ENCODE results near the gene TPST1.
"Not testable (repeated sequence)": the region's sequence is repeated elsewhere in the genome, so short reads cannot be mapped to it uniquely, and the experiment has no call there.

Gene TPST1

DNA sequence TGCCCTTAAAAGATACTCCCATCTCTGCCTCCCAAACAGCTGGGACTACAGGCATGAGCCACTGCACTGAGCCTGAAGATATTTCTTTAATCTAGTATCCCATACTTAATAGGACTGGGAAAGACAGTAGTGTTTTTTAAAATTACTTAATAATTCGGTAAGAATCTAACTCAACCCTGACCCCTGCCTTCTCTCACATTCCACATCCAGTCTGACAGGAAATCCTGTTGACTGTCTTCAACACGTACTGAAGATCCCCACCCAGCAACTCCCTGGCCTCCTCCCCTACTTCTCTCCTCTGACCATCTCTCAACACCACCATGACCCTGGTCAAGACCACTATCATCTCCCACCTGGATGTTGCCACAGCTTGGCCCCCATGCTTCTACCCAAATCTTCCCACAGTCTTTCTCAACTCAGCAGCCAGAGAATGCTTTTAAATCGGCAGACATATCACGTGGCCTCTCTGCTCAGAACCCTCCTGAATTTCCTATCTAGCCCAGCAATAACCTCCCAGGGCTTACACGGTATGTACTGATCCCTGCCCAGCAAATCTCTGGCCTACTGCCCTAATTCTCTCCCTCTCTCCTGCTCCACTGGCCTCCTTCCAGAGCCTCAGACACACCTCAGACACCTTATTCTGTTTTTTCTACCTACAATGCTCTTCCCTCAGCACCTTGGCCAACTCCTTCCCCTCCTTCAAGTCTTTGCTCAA, 180.2 kb downstream of the TPST1 start:
- not testable (repeated sequence) for DNase-seq

DNA sequence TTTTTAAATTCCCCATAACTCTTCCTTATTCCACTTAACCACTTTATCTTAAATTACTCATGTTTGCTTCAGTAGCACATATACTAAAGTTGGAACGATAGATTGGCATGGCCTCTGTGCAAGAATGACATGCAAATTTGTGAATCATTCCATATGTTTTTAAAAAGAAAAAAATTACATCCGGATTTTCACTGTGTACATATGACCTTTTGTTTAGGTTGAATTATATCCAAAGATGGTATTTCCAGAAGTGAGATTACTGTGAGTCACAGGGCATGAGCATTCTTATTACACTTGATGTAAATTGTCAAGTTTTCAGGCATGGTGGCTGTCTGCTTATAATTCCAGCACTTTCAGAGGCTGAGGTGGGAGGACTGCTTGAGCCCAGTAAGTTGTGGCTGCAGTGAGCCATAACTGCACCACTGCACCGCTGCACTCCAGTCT, 190.0 kb downstream of the TPST1 start:
- not testable (repeated sequence) for DNase-seq

DNA sequence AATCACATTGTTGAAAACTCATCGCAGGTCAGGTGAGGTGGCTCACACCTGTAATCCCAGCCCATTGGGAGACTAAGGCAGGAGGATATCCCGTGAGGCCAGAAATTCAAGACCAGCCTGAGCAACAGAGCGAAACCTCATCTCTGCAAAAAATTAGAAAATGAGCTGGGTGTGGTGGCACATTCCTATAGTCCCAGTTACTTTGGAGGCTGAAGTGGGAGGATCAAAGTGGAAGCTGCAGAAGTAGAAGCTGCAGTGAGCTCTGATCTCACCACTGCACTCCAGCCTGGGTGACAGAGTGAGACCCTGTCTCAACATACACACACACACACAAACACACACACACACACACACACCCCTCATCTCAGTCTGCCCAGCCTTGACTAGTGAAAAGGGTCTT, 190.9 kb downstream of the TPST1 start:
- not testable (repeated sequence) for DNase-seq

DNA sequence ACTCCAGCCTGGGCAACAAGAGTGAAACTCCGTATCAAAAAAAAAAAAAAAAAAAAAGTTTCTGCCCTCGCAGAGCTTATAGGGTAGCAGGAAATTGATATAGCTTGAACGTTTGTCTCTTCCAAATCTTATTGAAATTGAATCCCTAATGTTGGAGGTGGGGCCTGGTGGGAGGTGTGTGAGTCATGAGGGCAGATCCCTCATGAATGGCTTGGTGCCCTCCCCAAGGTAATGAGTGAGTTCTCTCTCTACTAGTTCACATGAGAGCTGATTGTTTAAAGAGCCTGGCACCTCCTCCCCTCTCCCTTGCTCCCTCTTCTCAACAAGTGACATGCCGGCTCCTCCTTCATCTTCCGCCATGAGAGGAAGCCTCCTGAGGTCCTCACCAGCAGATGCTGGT, 193.7 kb downstream of the TPST1 start:
- DNase-seq: not testable (repeated sequence)

DNA sequence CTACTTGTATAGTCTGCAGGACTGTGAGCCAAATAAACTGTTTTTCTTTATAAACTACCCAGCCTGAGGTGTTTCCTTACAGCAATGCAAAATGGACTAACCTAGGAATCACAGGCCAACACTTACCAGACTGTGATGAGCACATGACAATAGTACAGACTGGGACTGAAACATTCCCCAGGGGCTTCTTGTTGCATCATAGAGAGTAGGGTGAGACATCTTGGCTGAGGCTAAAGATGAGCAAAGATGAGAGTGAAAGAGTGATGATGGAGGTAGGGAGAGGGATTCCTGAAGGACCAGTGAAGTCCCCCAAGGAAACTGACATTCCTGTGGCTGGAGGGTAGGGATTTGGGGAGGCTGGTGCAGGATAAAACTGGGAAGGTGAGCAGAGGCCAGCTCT, 194.4 kb downstream of the TPST1 start:
- DNase-seq: no peak

DNA sequence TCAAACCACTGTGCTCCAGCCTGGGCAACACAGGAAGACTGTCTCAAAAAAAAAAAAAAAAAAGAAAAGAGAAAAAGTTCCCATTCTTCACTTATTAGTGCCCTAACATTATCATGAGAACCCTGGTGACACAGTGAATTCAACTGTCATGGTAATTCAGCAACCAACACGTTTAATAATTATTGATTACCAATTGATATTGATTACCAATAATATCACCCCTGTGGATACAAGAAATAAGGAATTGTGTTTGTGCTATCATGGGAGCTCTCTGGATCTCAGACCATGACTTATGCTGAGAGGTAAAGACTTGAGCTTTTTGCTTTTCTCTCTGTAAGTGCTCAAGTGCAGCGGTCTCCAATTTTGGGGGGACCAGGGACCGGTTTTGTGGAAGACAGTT, 195.3 kb downstream of the TPST1 start:
- DNase-seq: no peak

DNA sequence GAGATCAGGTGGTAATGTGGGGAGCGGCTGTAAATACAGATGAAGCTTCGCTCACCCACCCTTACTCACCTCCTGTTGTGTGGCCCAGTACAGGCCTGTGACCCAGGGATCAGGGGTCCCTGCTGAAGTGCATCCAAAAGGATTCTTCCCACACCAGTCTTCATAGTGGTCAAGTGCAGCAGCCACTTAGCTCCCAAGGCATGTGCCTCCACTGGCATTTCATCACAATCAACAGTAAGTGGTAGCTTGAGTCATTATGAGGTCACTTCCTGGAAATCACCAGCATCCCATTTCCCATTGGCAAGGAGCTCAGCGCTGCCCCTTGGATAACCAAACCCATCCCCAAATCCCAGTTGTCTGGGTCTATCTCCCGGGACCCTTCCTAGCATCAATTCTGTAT, 196.0 kb downstream of the TPST1 start:
- not testable (repeated sequence) for DNase-seq

DNA sequence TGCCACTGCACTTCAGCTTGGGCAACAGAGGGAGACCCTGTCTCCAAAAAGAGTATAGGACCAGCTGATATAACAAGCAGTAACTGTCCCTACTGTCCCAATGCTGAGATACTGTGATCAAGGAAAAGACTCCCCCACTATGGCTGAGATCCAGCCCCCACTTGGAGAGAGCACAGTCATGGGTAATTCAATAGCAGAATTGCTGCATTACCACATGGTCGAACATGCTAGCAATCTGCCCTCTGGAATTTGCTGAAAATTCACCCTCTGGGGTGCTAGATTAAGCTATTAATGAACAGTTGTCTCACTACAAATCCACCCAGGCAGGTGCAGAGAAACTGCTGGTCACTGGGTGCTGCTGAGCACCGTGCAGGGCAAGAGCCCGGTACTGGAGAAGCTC, 196.8 kb downstream of the TPST1 start:
- not testable (repeated sequence) for DNase-seq

DNA sequence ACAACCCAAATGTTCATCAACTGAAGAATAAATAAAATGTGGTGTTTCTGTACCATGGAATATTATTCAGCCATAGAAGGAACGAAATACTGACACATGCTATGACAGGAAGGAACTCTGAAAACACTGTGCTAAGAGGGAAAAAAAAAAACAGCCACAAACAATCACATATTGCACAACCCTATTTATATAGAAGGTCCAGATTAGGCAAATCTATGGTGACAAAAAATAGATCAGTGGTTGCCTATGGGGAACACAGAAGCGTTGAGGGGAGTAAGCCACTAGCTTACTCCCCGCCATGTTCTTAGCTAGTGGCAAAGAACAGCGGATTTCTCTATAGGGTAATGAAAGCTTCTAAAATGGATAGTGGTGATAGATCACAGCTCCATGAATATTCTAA, 198.4 kb downstream of the TPST1 start:
- no peak for DNase-seq

DNA sequence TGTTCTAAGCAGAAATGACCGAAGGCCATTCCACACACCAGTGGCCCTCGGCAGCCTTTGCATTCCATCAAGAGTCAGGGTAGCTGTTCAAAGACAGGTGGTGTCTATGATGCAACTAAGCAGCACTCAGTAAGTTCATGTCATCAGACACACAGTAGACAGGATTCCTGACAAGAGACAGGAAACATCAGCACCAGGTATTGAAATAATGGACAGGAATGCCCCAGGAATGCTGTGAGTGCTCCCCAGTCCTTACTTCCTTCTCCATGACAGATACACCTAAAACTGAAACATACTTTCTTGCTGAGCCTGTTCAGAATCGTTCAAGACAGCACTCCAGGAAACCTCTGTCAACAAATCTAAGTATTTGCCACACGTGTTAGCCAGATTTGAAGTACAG, 204.4 kb downstream of the TPST1 start:
- DNase-seq: no peak

Measured in NCI-H526 (cell line).